Thoracic aorta (tissue), 2 donors: Measurements from ENCODE around the gene CNTN4. TPM values are rescaled to one million over a fixed set of nuclear protein-coding genes. Genes with fewer than 3 reads are reported as not detected.

Experiments used
- ATAC-seq: fragments of 150-250 bp; one replicate; pipeline ENCODE4 v1.8.0; 2017; ENCODE audit warnings: low read depth; ENCODE audit not compliant: insufficient number of reproducible peaks, low FRiP score
- DNase-seq: peaks from one replicate; pipeline ENCODE4 v3.0.0-alpha.2; 2020; ENCODE audit warnings: low spot score
- H3K27ac ChIP-seq, 2 donors: fragments of 200-600 bp; sonication (generic); 1 replicate in 1 of 2; 2 replicates in 1 of 2; pipeline ENCODE4 v1.5.1; 2016; ENCODE audit warnings: mild to moderate bottlenecking in 2 of 2, moderate library complexity in 2 of 2
- H3K27me3 ChIP-seq: fragments of 200-600 bp; sonication (generic); replicated peaks from 2 replicates; pipeline ENCODE4 v1.6.0; 2016; ENCODE audit warnings: mild to moderate bottlenecking; ENCODE audit not compliant: insufficient read depth
- H3K36me3 ChIP-seq: fragments of 200-600 bp; sonication (generic); one replicate; pipeline ENCODE4 v1.5.1; 2016
- H3K4me1 ChIP-seq, 2 donors: fragments of 200-600 bp; sonication (generic); 1 replicate in 1 of 2; 2 replicates in 1 of 2; pipeline versions ENCODE4 v1.5.1 to v1.6.0; 2016; ENCODE audit warnings: low read depth in 2 of 2, mild to moderate bottlenecking in 1 of 2; ENCODE audit not compliant: control insufficient read depth in 1 of 2
- H3K4me3 ChIP-seq: fragments of 200-600 bp; sonication (generic); 2 replicates; pipeline ENCODE4 v1.5.1; 2016; ENCODE audit warnings: mild to moderate bottlenecking
- H3K9me3 ChIP-seq: fragments of 200-600 bp; sonication (generic); 2 replicates; pipeline ENCODE4 v1.5.1; 2016
- total RNA-seq, 2 donors: library from RNA; depleted of rRNA; stranded (reverse); fragments of >200 nt; gene quantifications; one replicate each; pipeline versions ENCODE4 v1.1.0 to v1.2.3, GENCODE V29; 2016
- TF ChIP-seq, protein P1 (sequence below): fragments of 200-600 bp; sonication (generic); IDR thresholded peaks from one replicate; pipeline ENCODE4 v1.5.1; 2019; ENCODE audit warnings: antibody characterized with exemption

The CNTN4 gene
- total RNA-seq, 2 donors from 2014 or later = 103 to 116 TPM

DNA sequence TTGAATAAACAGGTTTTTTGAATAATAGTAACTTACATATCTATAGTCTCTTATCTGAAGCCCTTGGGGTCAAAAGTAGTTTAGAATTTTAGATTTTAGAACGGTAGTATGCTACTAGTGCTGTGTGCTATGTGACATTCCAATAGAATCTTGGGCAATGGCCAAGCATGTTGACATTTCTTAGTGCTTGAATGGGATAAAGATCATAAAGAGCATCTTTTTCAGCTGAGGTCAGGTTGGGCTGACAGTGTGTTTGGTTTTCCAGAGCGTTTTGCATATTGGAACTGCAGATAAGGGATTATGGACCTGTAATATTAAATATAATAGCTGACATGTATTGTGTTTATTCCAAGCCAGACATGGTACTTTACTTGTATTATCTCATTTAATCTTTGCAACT is 32.1 kb downstream of the CNTN4 start:
- Histone ChIP-seq H3K27ac (no peak overlapping the region), H3K36me3 (peaks cover 7% of the 10 kb centered on the region), H3K4me3 (no peak overlapping the region), H3K9me3 (no peaks in the 10 kb centered on the region), H3K4me1 (peaks cover 0 to 9% of the 10 kb centered on the region in 2 donors), H3K27me3 (no peaks in the 10 kb centered on the region)
- no peak for DNase-seq
- ATAC-seq = no peak
- TF ChIP-seq, protein P1, sequence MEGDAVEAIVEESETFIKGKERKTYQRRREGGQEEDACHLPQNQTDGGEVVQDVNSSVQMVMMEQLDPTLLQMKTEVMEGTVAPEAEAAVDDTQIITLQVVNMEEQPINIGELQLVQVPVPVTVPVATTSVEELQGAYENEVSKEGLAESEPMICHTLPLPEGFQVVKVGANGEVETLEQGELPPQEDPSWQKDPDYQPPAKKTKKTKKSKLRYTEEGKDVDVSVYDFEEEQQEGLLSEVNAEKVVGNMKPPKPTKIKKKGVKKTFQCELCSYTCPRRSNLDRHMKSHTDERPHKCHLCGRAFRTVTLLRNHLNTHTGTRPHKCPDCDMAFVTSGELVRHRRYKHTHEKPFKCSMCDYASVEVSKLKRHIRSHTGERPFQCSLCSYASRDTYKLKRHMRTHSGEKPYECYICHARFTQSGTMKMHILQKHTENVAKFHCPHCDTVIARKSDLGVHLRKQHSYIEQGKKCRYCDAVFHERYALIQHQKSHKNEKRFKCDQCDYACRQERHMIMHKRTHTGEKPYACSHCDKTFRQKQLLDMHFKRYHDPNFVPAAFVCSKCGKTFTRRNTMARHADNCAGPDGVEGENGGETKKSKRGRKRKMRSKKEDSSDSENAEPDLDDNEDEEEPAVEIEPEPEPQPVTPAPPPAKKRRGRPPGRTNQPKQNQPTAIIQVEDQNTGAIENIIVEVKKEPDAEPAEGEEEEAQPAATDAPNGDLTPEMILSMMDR = no peak

GRCh38 chr3:2133146-2133545 is 34.5 kb downstream of the CNTN4 start:
- Histone ChIP-seq H3K27ac (no peak overlapping the region), H3K9me3 (no peaks in the 10 kb centered on the region), H3K4me3 (no peak overlapping the region), H3K27me3 (no peaks in the 10 kb centered on the region), H3K4me1 (peaks cover 0 to 9% of the 10 kb centered on the region in 2 donors), H3K36me3 (peaks cover 7% of the 10 kb centered on the region)
- ATAC-seq = no peak
- TF ChIP-seq, protein P1 = no peak
- DNase-seq = no peak

DNA sequence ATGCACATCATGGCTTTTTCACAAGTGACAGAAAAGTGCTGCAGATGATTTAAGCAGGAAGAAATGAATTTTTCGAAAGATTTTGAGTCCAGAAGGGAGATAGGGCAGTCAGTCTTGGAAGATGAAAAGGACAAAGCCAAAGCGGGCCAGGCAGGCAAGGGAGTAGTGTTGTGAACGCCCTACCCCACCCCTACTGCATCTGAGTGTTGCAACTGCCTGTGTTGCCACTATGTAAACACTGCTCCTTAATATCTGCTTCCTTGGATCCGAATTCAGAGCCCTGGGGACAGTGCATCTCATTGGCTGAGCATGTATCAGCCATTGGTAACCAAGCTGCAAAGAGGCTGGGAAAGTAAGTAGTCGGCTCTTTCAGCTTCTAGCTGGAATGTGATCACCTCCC is 39.0 kb downstream of the CNTN4 start:
- ATAC-seq (no peak), DNase-seq (no peak)
- Histone ChIP-seq H3K4me3 (no peak overlapping the region), H3K27me3 (no peaks in the 10 kb centered on the region), H3K4me1 (no peaks in the 10 kb centered on the region), H3K36me3 (no peaks in the 10 kb centered on the region), H3K27ac (no peak overlapping the region), H3K9me3 (no peaks in the 10 kb centered on the region)
- TF ChIP-seq, protein P1 = no peak

- ATAC-seq = no peak
- Histone ChIP-seq H3K4me1 (no peaks in the 10 kb centered on the region), H3K27me3 (no peaks in the 10 kb centered on the region), H3K4me3 (no peak overlapping the region), H3K27ac (no peak overlapping the region), H3K9me3 (no peaks in the 10 kb centered on the region), H3K36me3 (no peaks in the 10 kb centered on the region)
- TF ChIP-seq, protein P1 = no peak
- no peak for DNase-seq
Measured at GRCh38 chr3:2141482-2141881, 42.8 kb downstream of the CNTN4 start.

DNA sequence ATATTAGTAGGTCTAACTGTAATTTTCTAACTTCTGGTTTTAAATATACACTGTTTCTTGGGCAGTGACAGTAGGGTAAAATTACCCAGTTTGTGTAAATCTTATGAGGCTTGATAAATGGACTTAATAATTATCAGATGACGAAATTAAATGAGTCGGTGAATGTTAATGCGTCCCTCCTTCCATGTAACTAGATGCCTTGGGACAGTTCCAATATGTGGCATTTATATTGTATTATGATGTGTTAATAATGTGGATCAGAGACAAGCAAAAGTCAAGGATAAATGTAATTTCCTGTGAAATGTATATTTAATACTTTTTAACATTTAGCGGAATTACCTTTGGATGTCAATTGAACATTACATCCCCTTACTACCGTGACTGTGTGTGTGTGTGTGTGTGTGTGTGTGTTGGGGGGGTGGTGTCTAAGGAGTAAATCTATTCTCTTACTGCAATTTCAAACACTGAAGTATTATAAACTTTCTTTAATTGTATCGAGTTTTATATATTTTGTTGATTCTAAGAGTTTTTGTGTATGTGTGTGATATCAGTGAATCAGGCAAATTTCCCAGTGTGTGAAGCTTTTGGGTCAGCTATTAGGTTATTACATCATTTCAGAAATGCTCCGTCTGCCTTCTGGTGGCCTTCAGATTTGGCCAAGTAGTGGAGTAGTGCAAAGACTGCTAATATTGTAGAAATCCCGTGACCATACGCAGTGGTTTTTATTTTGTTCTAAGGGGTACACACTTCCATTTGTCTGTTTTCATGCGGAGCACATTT is 50.1 kb downstream of the CNTN4 start:
- H3K9me3 ChIP-seq = no peaks in the 10 kb centered on the region
- H3K27ac ChIP-seq = no peak overlapping the region
- H3K36me3 ChIP-seq = no peaks in the 10 kb centered on the region
- TF ChIP-seq, protein P1 = no peak
- ATAC-seq (no peak), DNase-seq (no peak)
- H3K4me3 ChIP-seq = no peak overlapping the region
- no peaks in the 10 kb centered on the region for H3K27me3 ChIP-seq
- H3K4me1 ChIP-seq = peaks cover 0 to 12% of the 10 kb centered on the region in 2 donors
